NB4 (cell line): ENCODE data around the gene THSD7A.

Experiments
- DNase-seq: peaks from one replicate; pipeline ENCODE4 v3.0.0; 2010; ENCODE audit warnings: low read depth
- H3K4me3 ChIP-seq: one replicate; pipeline ENCODE4 v1.5.1; 2011; ENCODE audit warnings: mild to moderate bottlenecking, low read depth, low read length, moderate library complexity
- CTCF ChIP-seq: IDR thresholded peaks from one replicate; pipeline ENCODE4 v1.5.1; 2012; ENCODE audit warnings: low read depth, low read length
- MAX ChIP-seq: IDR thresholded peaks from 2 replicates; pipeline ENCODE4 v1.6.1; 2011; ENCODE audit warnings: low read depth, low read length
- MYC ChIP-seq: IDR thresholded peaks from 2 replicates; pipeline ENCODE4 v1.6.1; 2011; ENCODE audit warnings: low read depth, low read length
- POLR2A ChIP-seq: IDR thresholded peaks from 2 replicates; pipeline ENCODE4 v1.6.1; 2011; ENCODE audit warnings: mild to moderate bottlenecking; ENCODE audit not compliant: insufficient read length; ENCODE audit errors: extremely low read depth

THSD7A gene

GRCh38 chr7:11486271-11486670 lies 345.7 kb downstream of the THSD7A start:
- no peak for DNase-seq
- no peak overlapping the region for H3K4me3 ChIP-seq
- no peak for TF ChIP-seq POLR2A

- H3K4me3 ChIP-seq = no peak overlapping the region
- DNase-seq = no peak
- TF ChIP-seq POLR2A (no peak), MYC (no peak), CTCF (no peak), MAX (no peak)
Observed at GRCh38 chr7:11485636-11486035, 346.4 kb downstream of the THSD7A start.

GRCh38 chr7:11480143-11480542 lies 351.9 kb downstream of the THSD7A start:
- TF ChIP-seq MYC (no peak), MAX (no peak), POLR2A (no peak), CTCF (no peak)
- DNase-seq = no peak
- no peak overlapping the region for H3K4me3 ChIP-seq

GRCh38 chr7:11478882-11479281 lies 353.1 kb downstream of the THSD7A start:
- TF ChIP-seq CTCF = no peak
- no peak for TF ChIP-seq MYC
- TF ChIP-seq POLR2A = no peak
- no peak for TF ChIP-seq MAX

GRCh38 chr7:11478426-11478825 lies 353.6 kb downstream of the THSD7A start:
- DNase-seq = no peak
- no peak for TF ChIP-seq MAX
- no peak for TF ChIP-seq MYC
- TF ChIP-seq CTCF = no peak
- TF ChIP-seq POLR2A = no peak
- H3K4me3 ChIP-seq = no peak overlapping the region

More at GRCh38 chr7:11478882-11479281, 353.1 kb downstream of the THSD7A start:
- DNase-seq = peak; percentile 16
- H3K4me3 ChIP-seq = no peak overlapping the region

GRCh38 chr7:11474902-11475585 lies 357.0 kb downstream of the THSD7A start:
- DNase-seq = no peak
- TF ChIP-seq CTCF (no peak), POLR2A (no peak), MAX (no peak)
- H3K4me3 ChIP-seq = no peak overlapping the region
